SH-SY5Y (cell line): ENCODE results near the gene GLUL.

ENCODE experiments used
- GATA2 ChIP-seq: IDR thresholded peaks from 2 replicates; pipeline ENCODE4 v1.6.1; 2011; ENCODE audit warnings: mild to moderate bottlenecking, low read depth, low read length
- GATA3 ChIP-seq: IDR thresholded peaks from 2 replicates; pipeline ENCODE4 v1.6.1; 2011; ENCODE audit warnings: low read depth, mild to moderate bottlenecking, low read length, moderate library complexity

DNA sequence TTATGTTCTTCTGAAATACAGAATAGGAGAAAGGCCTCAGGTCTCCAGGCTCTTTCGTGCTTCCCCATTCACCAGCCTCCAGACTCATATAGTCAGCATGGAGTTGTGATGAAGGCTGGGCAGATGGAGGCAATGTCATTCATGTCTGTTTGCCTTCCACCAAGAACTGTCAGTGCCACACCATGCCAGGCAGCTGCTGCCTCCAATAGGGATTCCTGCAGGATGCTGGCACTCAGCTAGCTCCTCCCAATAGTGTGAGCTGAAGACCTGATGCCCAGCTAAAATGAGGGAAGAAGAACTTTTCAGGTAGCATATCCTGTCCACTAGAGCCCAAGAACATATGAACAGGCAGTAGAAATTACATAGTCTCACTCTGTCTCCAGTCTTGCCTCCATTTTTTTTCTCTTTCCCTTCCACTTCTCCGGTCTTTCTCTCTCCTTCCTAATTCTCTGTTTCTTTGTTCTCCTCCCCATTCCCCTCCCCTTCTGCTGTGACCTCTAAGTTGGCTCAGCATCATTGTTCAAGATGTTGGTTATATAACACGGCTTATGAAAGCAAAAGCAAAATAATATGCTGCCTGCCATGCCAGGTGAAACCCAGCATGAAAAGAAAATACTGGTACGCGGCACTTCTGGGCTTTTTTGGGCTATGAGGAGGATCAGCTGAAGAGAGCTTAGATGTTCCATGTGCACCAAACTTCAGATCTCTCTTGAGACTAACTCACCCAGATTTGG is 17.3 kb downstream of the GLUL start:
- TF ChIP-seq GATA2 = no peak
- TF ChIP-seq GATA3 = no peak
